Measurements from ENCODE around the gene CTDSPL. TPM values are rescaled to one million over a fixed set of nuclear protein-coding genes. Genes with fewer than 3 reads are reported as not detected.

Gene CTDSPL
- total RNA-seq, 1 experiment from 2014 or later, result 14.0 TPM

DNA sequence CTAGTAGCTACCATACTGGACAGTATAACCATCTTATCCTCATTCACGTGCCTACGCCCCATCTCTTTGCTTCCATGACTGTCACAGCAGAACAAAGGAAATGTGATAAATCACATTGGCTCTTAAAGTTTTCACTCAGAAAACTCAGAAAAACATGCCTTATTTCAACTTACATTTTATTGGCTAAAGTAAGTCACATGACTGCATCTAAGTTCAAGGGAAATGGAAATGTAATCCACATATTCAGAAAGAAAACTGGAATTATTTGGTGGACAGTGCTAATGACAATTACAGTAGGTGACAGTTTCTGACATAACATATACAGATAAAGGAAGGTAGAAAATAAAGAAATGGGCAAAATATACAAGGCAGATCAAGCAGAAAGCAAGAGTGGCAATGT is 91.5 kb downstream of the CTDSPL start:
- intact Hi-C loops (cut with micrococcal nuclease; ENCODE audit: unreplicated experiment), result no loop called here
- Histone ChIP-seq H3K4me1 (ENCODE audit: insufficient read depth, low read length, poor library complexity, severe bottlenecking) (peaks cover 45% of the 10 kb centered on the region), H3K36me3 (ENCODE audit: insufficient read depth, low read length, poor library complexity, severe bottlenecking) (no peaks in the 10 kb centered on the region), H3K27me3 (replicated peaks; ENCODE audit: insufficient read depth, low read depth, low read length, poor library complexity) (no peaks in the 10 kb centered on the region), H3K27ac (ENCODE audit: low read depth, low read length, poor library complexity, severe bottlenecking) (peak overlapping the region; percentile 71), H3K9me3 (ENCODE audit: low read depth, low read length, poor library complexity, severe bottlenecking) (no peaks in the 10 kb centered on the region), H3K4me3 (ENCODE audit: low read depth, low read length, poor library complexity, severe bottlenecking) (no peak overlapping the region)
- no TSS peak for BruUV-seq (replicated peaks)
- CTCF ChIA-PET, result no interaction called here
- POLR2A ChIA-PET (ENCODE audit: low non-redundant PET), result no interaction called here
- no peak for DNase-seq (ENCODE audit: low spot score)
- TF ChIP-seq EZH2 (IDR thresholded peaks at IDR 0.05; ENCODE audit: borderline replicate concordance, low read depth, low read length, poor library complexity, severe bottlenecking), result no peak
- TF ChIP-seq, protein P1, sequence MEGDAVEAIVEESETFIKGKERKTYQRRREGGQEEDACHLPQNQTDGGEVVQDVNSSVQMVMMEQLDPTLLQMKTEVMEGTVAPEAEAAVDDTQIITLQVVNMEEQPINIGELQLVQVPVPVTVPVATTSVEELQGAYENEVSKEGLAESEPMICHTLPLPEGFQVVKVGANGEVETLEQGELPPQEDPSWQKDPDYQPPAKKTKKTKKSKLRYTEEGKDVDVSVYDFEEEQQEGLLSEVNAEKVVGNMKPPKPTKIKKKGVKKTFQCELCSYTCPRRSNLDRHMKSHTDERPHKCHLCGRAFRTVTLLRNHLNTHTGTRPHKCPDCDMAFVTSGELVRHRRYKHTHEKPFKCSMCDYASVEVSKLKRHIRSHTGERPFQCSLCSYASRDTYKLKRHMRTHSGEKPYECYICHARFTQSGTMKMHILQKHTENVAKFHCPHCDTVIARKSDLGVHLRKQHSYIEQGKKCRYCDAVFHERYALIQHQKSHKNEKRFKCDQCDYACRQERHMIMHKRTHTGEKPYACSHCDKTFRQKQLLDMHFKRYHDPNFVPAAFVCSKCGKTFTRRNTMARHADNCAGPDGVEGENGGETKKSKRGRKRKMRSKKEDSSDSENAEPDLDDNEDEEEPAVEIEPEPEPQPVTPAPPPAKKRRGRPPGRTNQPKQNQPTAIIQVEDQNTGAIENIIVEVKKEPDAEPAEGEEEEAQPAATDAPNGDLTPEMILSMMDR (conservative IDR thresholded peaks at IDR 0.05; ENCODE audit: low read depth, low read length), result no peak

GRCh38 chr3:37953707-37954394 is 92.2 kb downstream of the CTDSPL start:
- no peaks in the 10 kb centered on the region for H3K36me3 ChIP-seq (ENCODE audit: insufficient read depth, low read length, poor library complexity, severe bottlenecking)
- ChIA-PET CTCF (no interaction called here), POLR2A (ENCODE audit: low non-redundant PET) (no interaction called here)
- H3K4me3 ChIP-seq (ENCODE audit: low read depth, low read length, poor library complexity, severe bottlenecking), result no peak overlapping the region
- TF ChIP-seq, protein P1 (conservative IDR thresholded peaks at IDR 0.05; ENCODE audit: low read depth, low read length), result no peak
- no peak for TF ChIP-seq EZH2 (IDR thresholded peaks at IDR 0.05; ENCODE audit: borderline replicate concordance, low read depth, low read length, poor library complexity, severe bottlenecking)
- intact Hi-C loops (cut with micrococcal nuclease; ENCODE audit: unreplicated experiment), result no loop called here
- peaks cover 45% of the 10 kb centered on the region for H3K4me1 ChIP-seq (ENCODE audit: insufficient read depth, low read length, poor library complexity, severe bottlenecking)
- H3K9me3 ChIP-seq (ENCODE audit: low read depth, low read length, poor library complexity, severe bottlenecking), result no peaks in the 10 kb centered on the region
- BruUV-seq (replicated peaks), result no TSS peak
- peak; percentile 49 for DNase-seq (ENCODE audit: low spot score)
- H3K27ac ChIP-seq (ENCODE audit: low read depth, low read length, poor library complexity, severe bottlenecking), result peak overlapping the region; percentile 71
- no peaks in the 10 kb centered on the region for H3K27me3 ChIP-seq (replicated peaks; ENCODE audit: insufficient read depth, low read depth, low read length, poor library complexity)

DNA sequence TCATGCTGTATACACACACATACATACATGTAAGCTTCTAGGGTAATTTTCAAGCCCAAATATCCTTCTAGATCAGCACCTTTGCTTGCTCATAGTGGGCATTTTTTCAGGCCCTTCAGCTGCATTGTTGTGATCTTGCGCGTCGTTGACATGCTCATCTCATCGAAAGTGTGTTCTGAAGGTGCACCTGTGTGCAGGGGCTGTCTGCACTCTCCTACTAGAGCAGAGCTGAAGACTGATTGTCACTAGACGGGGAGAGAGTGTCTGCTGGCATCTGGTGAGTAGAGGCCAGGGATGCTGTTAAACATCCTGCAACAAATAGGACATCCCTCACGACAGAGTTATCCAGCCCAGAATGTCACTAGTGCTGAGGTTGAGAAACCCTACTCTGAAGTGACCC is 93.2 kb downstream of the CTDSPL start:
- Histone ChIP-seq H3K9me3 (ENCODE audit: low read depth, low read length, poor library complexity, severe bottlenecking) (no peaks in the 10 kb centered on the region), H3K4me1 (ENCODE audit: insufficient read depth, low read length, poor library complexity, severe bottlenecking) (peaks cover 49% of the 10 kb centered on the region), H3K36me3 (ENCODE audit: insufficient read depth, low read length, poor library complexity, severe bottlenecking) (no peaks in the 10 kb centered on the region), H3K27me3 (replicated peaks; ENCODE audit: insufficient read depth, low read depth, low read length, poor library complexity) (no peaks in the 10 kb centered on the region), H3K27ac (ENCODE audit: low read depth, low read length, poor library complexity, severe bottlenecking) (no peak overlapping the region), H3K4me3 (ENCODE audit: low read depth, low read length, poor library complexity, severe bottlenecking) (no peak overlapping the region)
- no peak for DNase-seq (ENCODE audit: low spot score)
- TF ChIP-seq, protein P1 (conservative IDR thresholded peaks at IDR 0.05; ENCODE audit: low read depth, low read length), result no peak
- TF ChIP-seq EZH2 (IDR thresholded peaks at IDR 0.05; ENCODE audit: borderline replicate concordance, low read depth, low read length, poor library complexity, severe bottlenecking), result no peak
- intact Hi-C loops (cut with micrococcal nuclease; ENCODE audit: unreplicated experiment), result no loop called here
- ChIA-PET POLR2A (ENCODE audit: low non-redundant PET) (no interaction called here), CTCF (no interaction called here)
- BruUV-seq (replicated peaks), result no TSS peak

All from A673 (cell line).